ENCODE data around the gene CIB1. TPM values are rescaled to one million over a fixed set of nuclear protein-coding genes. Genes with fewer than 3 reads are reported as not detected.

Gene CIB1
- total and polyA plus RNA-seq, 10 of the 15 experiments (the other 5 are each of a cell fraction or from before 2014, with no cell fraction given): 10.8 to 155 (median 81.9) TPM

GRCh38 chr15:90223441-90224165 lies 10.1 kb downstream of the CIB1 start (continued):
- TF ChIP-seq USF2 (IDR thresholded peaks at IDR 0.05; ENCODE audit: borderline replicate concordance, low read depth, low read length): no peak
- TF ChIP-seq NFIC (IDR thresholded peaks at IDR 0.05; ENCODE audit: low read depth, low read length): no peak
- no peak for TF ChIP-seq NFYA (IDR thresholded peaks at IDR 0.05; ENCODE audit: borderline replicate concordance, low read depth, low read length)
- TF ChIP-seq ZNF622 (IDR thresholded peaks at IDR 0.05): no peak

- Histone ChIP-seq H3K9me3 (replicated peaks; ENCODE audit: control insufficient read depth, insufficient read depth, low read length) (no peaks in the 10 kb centered on the region), H3K27me3 (replicated peaks in 1 of 2; ENCODE audit: control insufficient read depth in 2 of 2, insufficient read depth in 2 of 2, low read length in 1 of 2) (no peaks in the 10 kb centered on the region), H3K4me2 (ENCODE audit: control insufficient read depth, insufficient read depth) (no peak overlapping the region), H3K9ac (ENCODE audit: control insufficient read depth, insufficient read depth, low read length) (no peak overlapping the region), H3K79me2 (ENCODE audit: control insufficient read depth, insufficient read depth, low read length) (no peaks in the 10 kb centered on the region), H4K20me1 (ENCODE audit: control insufficient read depth, insufficient read depth) (no peaks in the 10 kb centered on the region; the same call in 1 of the 2 replicates), H3K36me3 (ENCODE audit: control insufficient read depth in 2 of 2, insufficient read depth in 2 of 2, low read length in 1 of 2) (peaks cover 5 to 13% of the 10 kb centered on the region in 2 experiments; a peak in 3 of 4 replicates), H3K27ac (ENCODE audit: control insufficient read depth, insufficient read depth) (no peak overlapping the region), H3K4me3 (no peak overlapping the region), H2AFZ (ENCODE audit: control insufficient read depth, low read depth, low read length) (no peak overlapping the region), H3K4me1 (ENCODE audit: control insufficient read depth, insufficient read depth, low read length) (peaks cover 2% of the 10 kb centered on the region; the same call in 1 of the 2 replicates)
- ATAC-seq: no peak
- SMC1A ChIA-PET (ENCODE audit: uncharacterized antibody, unreplicated experiment): interaction anchor here (0.7 to 3.0 kb wide), 10 partner anchors 9 to 324 kb away, joined by 3 to 24 read pairs (median 4); partner anchors contain the start of genes CIB1 and GDPGP1
- FAIRE-seq: no peak
- CTCF ChIA-PET: interaction anchor here (0.6 to 4.2 kb wide), 12 partner anchors 9 to 179 kb away, joined by 3 to 40 read pairs (median 5); partner anchors contain the start of genes CIB1 and GDPGP1
- intact Hi-C loops (cut with micrococcal nuclease; ENCODE audit: unreplicated experiment): no loop called here
- in situ Hi-C loops (cut with MboI): no loop called here
- WGBS (ENCODE audit: insufficient coverage, insufficient replicate concordance, low lambda C conversion rate, missing lambda C conversion rate): 50% methylated on average over 2 of the region's 2 CpGs
- POLR2A ChIA-PET: interaction anchor here (0.5 to 2.4 kb wide), 3 partner anchors 11 to 61 kb away, joined by 4 to 15 read pairs (median 8); partner anchors contain the start of genes CIB1 and GDPGP1
- DNase-seq (ENCODE audit: low read depth, low spot score): no peak
- BruUV-seq (replicated peaks): no TSS peak
- RAD21 ChIA-PET (ENCODE audit: unreplicated experiment): interaction anchor here (0.7 to 3.6 kb wide), 6 partner anchors 9 to 72 kb away, joined by 3 to 25 read pairs (median 8); partner anchors contain the start of gene SEMA4B
- TF ChIP-seq SUZ12 (IDR thresholded peaks at IDR 0.05; ENCODE audit: unreplicated experiment) (no peak), ELK1 (IDR thresholded peaks at IDR 0.05; ENCODE audit: low read depth, low read length) (no peak), MAX (IDR thresholded peaks at IDR 0.05; ENCODE audit: low read depth, low read length) (no peak), ZNF592 (IDR thresholded peaks at IDR 0.05) (no peak), ZNF207 (IDR thresholded peaks at IDR 0.05; ENCODE audit: borderline replicate concordance) (no peak), NFYB (IDR thresholded peaks at IDR 0.05; ENCODE audit: insufficient read depth, low read depth, low read length) (no peak), RAD51 (IDR thresholded peaks at IDR 0.05) (no peak), E2F4 (IDR thresholded peaks at IDR 0.05; ENCODE audit: low read depth, low read length) (no peak), IRF4 (IDR thresholded peaks at IDR 0.05; ENCODE audit: low read depth, low read length) (no peak), SREBF1 (IDR thresholded peaks at IDR 0.05; ENCODE audit: low read length) (no peak)
Measured at GRCh38 chr15:90222547-90222946, 11.2 kb downstream of the CIB1 start.
